Gastroesophageal sphincter (tissue), 4 donors: ENCODE measurements around the gene VEGFB. TPM values are rescaled to one million over a fixed set of nuclear protein-coding genes. Genes with fewer than 3 reads are reported as not detected.

Experiments used
- ATAC-seq: fragments of 150-250 bp; one replicate; pipeline ENCODE4 v1.9.1; 2016; ENCODE audit warnings: mild to moderate bottlenecking, moderate library complexity
- H3K27ac ChIP-seq, 4 donors: fragments of 200-600 bp; sonication (generic) in 3 of 4; 1 replicate in 3 of 4; 2 replicates in 1 of 4; pipeline ENCODE4 v1.5.1; 2016 to 2019
- H3K27me3 ChIP-seq: fragments of 200-600 bp; sonication (generic); one replicate; pipeline ENCODE4 v1.5.1; 2019
- H3K36me3 ChIP-seq, 2 donors: fragments of 200-600 bp; sonication (generic); one replicate each; pipeline ENCODE4 v1.5.1; 2019; ENCODE audit warnings: control low read depth in 1 of 2
- H3K4me1 ChIP-seq, 3 donors: fragments of 200-600 bp; sonication (generic); 1 replicate in 2 of 3; 2 replicates in 1 of 3; pipeline ENCODE4 v1.5.1; 2016 to 2019; ENCODE audit warnings: control low read depth in 2 of 3
- H3K4me3 ChIP-seq, 2 donors: fragments of 200-600 bp; sonication (generic); one replicate each; pipeline ENCODE4 v1.5.1; 2019; ENCODE audit warnings: mild to moderate bottlenecking in 1 of 2, moderate library complexity in 1 of 2
- H3K9me3 ChIP-seq, 3 donors: fragments of 200-600 bp; sonication (generic); one replicate each; pipeline ENCODE4 v1.5.1; 2017 to 2019; ENCODE audit warnings: control low read depth in 2 of 3
- CTCF ChIP-seq, 4 experiments: fragments of 200-600 bp in 2 of 4; fragments of 450-650 bp in 2 of 4; sonication (generic) in 1 of 4; IDR thresholded peaks; one replicate each; pipeline ENCODE4 v1.5.1; 2017 to 2019; ENCODE audit warnings: antibody characterized with exemption in 4 of 4, mild to moderate bottlenecking in 2 of 4, moderate library complexity in 2 of 4
- EP300 ChIP-seq: sonication (generic); formaldehyde crosslinking; IDR thresholded peaks from one replicate; pipeline ENCODE4 v1.6.1; 2017; ENCODE audit warnings: antibody characterized with exemption, mild to moderate bottlenecking
- POLR2A ChIP-seq, 2 donors: fragments of 450-650 bp; IDR thresholded peaks; one replicate each; pipeline ENCODE4 v1.6.1; 2017; ENCODE audit warnings: antibody characterized with exemption in 2 of 2, mild to moderate bottlenecking in 2 of 2, moderate library complexity in 1 of 2
- POLR2AphosphoS5 ChIP-seq: sonication (generic); formaldehyde crosslinking; IDR thresholded peaks from one replicate; pipeline ENCODE4 v1.6.1; 2017; ENCODE audit warnings: antibody characterized with exemption
- WGBS, 2 donors: methylation state at CpG; one replicate each; pipeline ENCODE4 v1.1.5; 2018; ENCODE audit warnings: low coverage in 1 of 2; 5-methylcytosine and 5-hydroxymethylcytosine counted together
- total RNA-seq, 4 donors: library from RNA; depleted of rRNA; stranded (reverse); fragments of >200 nt; gene quantifications; one replicate each; pipeline ENCODE4 v1.1.0, GENCODE V29; 2016

VEGFB gene
- total RNA-seq, 4 donors from 2014 or later = 49.9 to 152 (median 88.6) TPM

DNA sequence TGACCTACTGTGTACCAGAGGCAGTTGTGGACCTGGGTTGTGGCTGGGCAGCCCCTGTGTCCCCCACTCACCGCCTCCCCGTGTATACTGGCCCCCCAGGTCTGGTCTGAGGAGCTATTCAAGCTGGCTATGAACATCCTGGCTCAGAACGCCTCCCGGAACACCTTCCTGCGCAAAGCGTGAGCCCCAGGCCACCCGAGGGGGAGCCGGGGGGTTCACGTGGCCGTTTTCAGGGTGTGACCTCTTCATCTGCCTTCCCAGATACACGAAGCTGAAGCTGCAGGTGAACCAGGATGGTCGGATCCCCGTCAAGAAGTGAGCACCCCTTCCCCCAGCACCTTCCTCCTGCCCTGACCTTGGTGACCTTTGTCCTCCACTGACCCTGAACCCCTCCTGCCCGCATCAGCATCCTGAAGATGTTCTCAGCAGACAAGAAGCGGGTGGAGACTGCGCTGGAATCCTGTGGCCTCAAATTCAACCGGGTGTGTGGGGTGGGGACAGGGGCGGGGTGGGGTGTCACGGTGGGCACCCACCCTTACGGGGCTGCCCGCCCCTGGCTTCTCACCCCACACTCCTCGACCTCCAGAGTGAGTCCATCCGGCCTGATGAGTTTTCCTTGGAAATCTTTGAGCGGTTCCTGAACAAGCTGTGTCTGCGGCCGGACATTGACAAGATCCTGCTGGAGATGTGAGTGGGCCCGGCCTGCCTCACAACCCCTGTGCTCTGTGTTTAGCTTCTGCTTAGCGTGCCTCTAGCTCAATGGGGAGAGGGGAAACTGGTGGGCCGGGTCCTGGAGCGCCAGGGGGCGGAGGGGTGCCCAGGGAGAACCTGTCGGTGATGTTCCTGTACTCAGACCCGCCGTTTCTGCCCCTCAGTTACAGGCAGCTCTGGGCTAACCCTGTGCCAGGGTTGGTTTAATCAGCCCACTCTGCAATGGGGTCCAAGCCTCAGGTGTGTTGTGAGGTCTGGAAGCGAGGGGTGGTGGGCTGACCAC lies 21.0 kb downstream of the VEGFB start:
- Histone ChIP-seq H3K9me3 (no peaks in the 10 kb centered on the region), H3K27ac (no peak overlapping the region), H3K36me3 (peaks cover 0 to 63% of the 10 kb centered on the region in 2 donors), H3K4me3 (no peak overlapping the region), H3K27me3 (no peaks in the 10 kb centered on the region), H3K4me1 (peaks cover 0 to 38% (median 24%) of the 10 kb centered on the region in 3 donors)
- ATAC-seq = no peak
- no peak for TF ChIP-seq POLR2A (IDR thresholded peaks at IDR 0.05)
- no peak for TF ChIP-seq POLR2AphosphoS5
- no peak for TF ChIP-seq CTCF (IDR thresholded peaks at IDR 0.05)
- TF ChIP-seq EP300 = no peak
- WGBS, 2 donors = 80% methylated on average over 14 of the region's 35 CpGs; no CpG with 5 or more reads in 1 of the 2 donors

GRCh38 chr11:64256300-64256699 lies 21.9 kb downstream of the VEGFB start:
- Histone ChIP-seq H3K4me3 (no peak overlapping the region), H3K9me3 (no peaks in the 10 kb centered on the region), H3K27me3 (no peaks in the 10 kb centered on the region), H3K27ac (no peak overlapping the region), H3K4me1 (peaks cover 0 to 30% (median 18%) of the 10 kb centered on the region in 3 donors), H3K36me3 (peaks cover 0 to 70% of the 10 kb centered on the region in 2 donors)
- ATAC-seq = no peak
- no peak for TF ChIP-seq CTCF (IDR thresholded peaks at IDR 0.05)
- no peak for TF ChIP-seq POLR2AphosphoS5
- no peak for TF ChIP-seq EP300
- TF ChIP-seq POLR2A (IDR thresholded peaks at IDR 0.05) = no peak
- no CpG with 5 or more reads among the region's 15 CpGs for WGBS, 2 donors

DNA sequence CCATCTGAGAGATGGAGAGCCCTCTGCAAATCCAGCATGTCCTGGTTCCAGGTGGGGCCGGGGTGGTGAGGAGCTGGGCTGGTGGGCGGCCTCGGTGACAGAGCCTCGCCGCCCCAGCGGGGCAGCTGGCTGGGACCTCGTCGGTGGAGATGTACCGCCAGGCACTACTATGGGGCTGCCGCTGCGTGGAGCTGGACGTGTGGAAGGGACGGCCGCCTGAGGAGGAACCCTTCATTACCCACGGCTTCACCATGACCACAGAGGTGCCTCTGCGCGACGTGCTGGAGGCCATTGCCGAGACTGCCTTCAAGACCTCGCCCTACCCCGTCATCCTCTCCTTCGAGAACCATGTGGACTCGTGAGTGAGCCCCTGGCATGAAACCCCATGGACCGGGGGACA lies 24.0 kb downstream of the VEGFB start:
- ATAC-seq = no peak
- H3K27ac ChIP-seq = no peak overlapping the region
- H3K4me3 ChIP-seq = no peak overlapping the region
- TF ChIP-seq POLR2A (IDR thresholded peaks at IDR 0.05) = no peak
- TF ChIP-seq CTCF (IDR thresholded peaks at IDR 0.05) = no peak
- no peak for TF ChIP-seq POLR2AphosphoS5
- no peak for TF ChIP-seq EP300
- no peaks in the 10 kb centered on the region for H3K27me3 ChIP-seq
- H3K4me1 ChIP-seq = peaks cover 0 to 11% (median 4%) of the 10 kb centered on the region in 3 donors
- no peaks in the 10 kb centered on the region for H3K9me3 ChIP-seq
- 91% methylated on average over 14 of the region's 24 CpGs; no CpG with 5 or more reads in 1 of the 2 donors for WGBS, 2 donors
- H3K36me3 ChIP-seq = peaks cover 0 to 90% of the 10 kb centered on the region in 2 donors

DNA sequence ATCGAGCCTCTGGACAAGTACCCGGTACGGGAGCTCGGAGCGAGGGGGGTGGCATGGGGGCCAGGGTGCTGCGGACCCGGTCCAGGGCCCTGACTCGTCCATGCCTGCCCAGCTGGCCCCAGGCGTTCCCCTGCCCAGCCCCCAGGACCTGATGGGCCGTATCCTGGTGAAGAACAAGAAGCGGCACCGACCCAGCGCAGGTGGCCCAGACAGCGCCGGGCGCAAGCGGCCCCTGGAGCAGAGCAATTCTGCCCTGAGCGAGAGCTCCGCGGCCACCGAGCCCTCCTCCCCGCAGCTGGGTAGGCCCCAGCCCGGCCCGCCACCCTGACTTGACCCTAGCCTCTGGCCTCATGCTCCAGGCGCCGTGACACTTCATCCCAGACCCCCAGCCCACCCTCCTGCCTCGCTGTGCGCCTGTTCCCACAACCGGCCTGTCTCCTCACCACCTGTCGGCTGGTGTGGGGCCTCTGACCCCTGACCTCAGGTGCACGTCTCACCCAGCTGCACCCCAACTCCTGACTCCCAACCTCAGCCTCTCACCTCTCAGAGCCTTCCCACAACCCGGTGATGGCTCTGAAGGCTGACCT lies 24.7 kb downstream of the VEGFB start:
- Histone ChIP-seq H3K9me3 (no peaks in the 10 kb centered on the region), H3K4me3 (no peak overlapping the region), H3K4me1 (peaks cover 0 to 4% (median 0%) of the 10 kb centered on the region in 3 donors), H3K27me3 (no peaks in the 10 kb centered on the region), H3K36me3 (peaks cover 0 to 97% of the 10 kb centered on the region in 2 donors), H3K27ac (no peak overlapping the region)
- 20 to 87% methylated on average over 1 to 7 of the region's 32 CpGs for WGBS, 2 donors
- no peak for ATAC-seq
- TF ChIP-seq POLR2AphosphoS5 (no peak), POLR2A (IDR thresholded peaks at IDR 0.05) (no peak), EP300 (no peak), CTCF (IDR thresholded peaks at IDR 0.05) (no peak)
